ENCODE results near the gene NCCRP1. TPM values are rescaled to one million over a fixed set of nuclear protein-coding genes. Genes with fewer than 3 reads are reported as not detected.
A peak's percentile ranks its signal among the peaks of the same experiment; 100 is the strongest.

NCCRP1 gene
- total RNA-seq, result 4.5 TPM

- no peak for DNase-seq
Observed at GRCh38 chr19:39196860-39197562, at the start of gene NCCRP1. NCCRP1 (plus strand) TSS chr19:39196964; CDS start chr19:39196983, 19 bp downstream.

GRCh38 chr19:39147480-39147879, 49.3 kb upstream of the NCCRP1 start:
- no peak for DNase-seq

- DNase-seq, result no peak
Observed at GRCh38 chr19:39148939-39149529, 47.7 kb upstream of the NCCRP1 start.

- DNase-seq, result no peak
Observed at GRCh38 chr19:39150235-39150634, 46.5 kb upstream of the NCCRP1 start.

GRCh38 chr19:39150807-39151600, 45.8 kb upstream of the NCCRP1 start:
- no peak for DNase-seq

GRCh38 chr19:39152066-39152465, 44.7 kb upstream of the NCCRP1 start:
- no peak for DNase-seq

- peak; percentile 28 for DNase-seq
Observed at GRCh38 chr19:39154100-39154628, 42.6 kb upstream of the NCCRP1 start.

- DNase-seq, result peak; percentile 37
Observed at GRCh38 chr19:39154629-39155100, 42.1 kb upstream of the NCCRP1 start.

GRCh38 chr19:39155114-39155700, 41.6 kb upstream of the NCCRP1 start:
- DNase-seq, result no peak

GRCh38 chr19:39155741-39156140, 41.0 kb upstream of the NCCRP1 start:
- no peak for DNase-seq

- DNase-seq, result no peak
Observed at GRCh38 chr19:39156326-39157230, 40.2 kb upstream of the NCCRP1 start.

GRCh38 chr19:39157275-39157996, 39.3 kb upstream of the NCCRP1 start:
- no peak for DNase-seq

- DNase-seq, result no peak
Observed at GRCh38 chr19:39157997-39158389, 38.8 kb upstream of the NCCRP1 start.

GRCh38 chr19:39158646-39159260, 38.0 kb upstream of the NCCRP1 start:
- DNase-seq, result no peak

GRCh38 chr19:39160523-39160861, 36.3 kb upstream of the NCCRP1 start:
- DNase-seq, result peak; percentile 78

- DNase-seq, result no peak
Observed at GRCh38 chr19:39160889-39161672, 35.7 kb upstream of the NCCRP1 start.

GRCh38 chr19:39162441-39163043, 34.2 kb upstream of the NCCRP1 start:
- DNase-seq, result no peak

GRCh38 chr19:39163621-39164020, 33.1 kb upstream of the NCCRP1 start:
- no peak for DNase-seq

- no peak for DNase-seq
Observed at GRCh38 chr19:39164289-39164688, 32.5 kb upstream of the NCCRP1 start.
